HUES6 (cell line): ENCODE measurements around the gene PDZK1.
"Not testable (repeated sequence)": the region's sequence is repeated elsewhere in the genome, so short reads cannot be mapped to it uniquely, and the experiment has no call there.

ENCODE experiments used
- H3K27ac ChIP-seq: 2 replicates; pipeline ENCODE4 v1.7.0; 2013; ENCODE audit warnings: low read depth, mild to moderate bottlenecking, low read length, inconsistent platforms
- H3K27me3 ChIP-seq: 2 replicates; pipeline ENCODE4 v1.6.1; 2013; ENCODE audit warnings: low read length; ENCODE audit not compliant: control insufficient read depth, insufficient read depth
- H3K36me3 ChIP-seq: 2 replicates; pipeline ENCODE4 v1.6.1; 2013; ENCODE audit warnings: low read length; ENCODE audit not compliant: control insufficient read depth, insufficient read depth
- H3K4me1 ChIP-seq: 2 replicates; pipeline ENCODE4 v1.6.1; 2013; ENCODE audit warnings: low read length; ENCODE audit not compliant: control insufficient read depth, insufficient read depth
- H3K4me3 ChIP-seq: 2 replicates; pipeline ENCODE4 v1.5.1; 2013; ENCODE audit warnings: low read depth, low read length
- H3K9ac ChIP-seq: one replicate; pipeline ENCODE4 v1.6.1; 2013; ENCODE audit warnings: mild to moderate bottlenecking, low read length
- H3K9me3 ChIP-seq: 2 replicates; pipeline ENCODE4 v1.6.1; 2013; ENCODE audit warnings: low read depth, low read length; ENCODE audit not compliant: control insufficient read depth, insufficient read depth

The PDZK1 gene

GRCh38 chr1:145689922-145690321, 17.2 kb downstream of the PDZK1 start:
- no peak overlapping the region for H3K9ac ChIP-seq
- no peaks in the 10 kb centered on the region for H3K27me3 ChIP-seq
- H3K27ac ChIP-seq, result no peak overlapping the region
- no peak overlapping the region for H3K4me3 ChIP-seq
- H3K4me1 ChIP-seq, result peaks cover 6% of the 10 kb centered on the region; the same call in 1 of the 2 replicates
- H3K9me3 ChIP-seq, result no peaks in the 10 kb centered on the region
- H3K36me3 ChIP-seq, result no peaks in the 10 kb centered on the region

DNA sequence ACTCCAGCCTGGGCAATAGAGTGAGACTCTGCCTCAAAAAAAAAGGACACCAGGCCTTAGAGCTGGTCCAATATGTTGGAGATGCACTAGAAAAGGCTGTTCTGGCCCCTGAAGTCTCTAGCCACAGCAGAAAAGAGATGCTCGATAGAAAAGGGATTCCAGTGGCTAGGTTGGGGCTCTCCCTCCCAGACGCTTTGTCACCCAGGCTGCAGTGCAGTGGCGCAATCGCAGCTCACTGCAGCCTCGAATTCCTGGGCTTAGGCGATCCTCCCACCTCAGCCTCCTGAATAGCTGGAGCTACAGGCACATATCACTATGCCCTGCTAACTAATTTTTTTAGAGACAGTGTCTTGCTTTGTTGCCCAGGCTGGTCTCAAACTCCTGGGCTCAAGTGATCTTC, 18.2 kb downstream of the PDZK1 start:
- H3K4me1 ChIP-seq, result peaks cover 6% of the 10 kb centered on the region; the same call in 1 of the 2 replicates
- H3K27ac ChIP-seq, result no peak overlapping the region
- H3K9ac ChIP-seq, result no peak overlapping the region
- H3K4me3 ChIP-seq, result no peak overlapping the region
- H3K9me3 ChIP-seq, result no peaks in the 10 kb centered on the region
- no peaks in the 10 kb centered on the region for H3K27me3 ChIP-seq
- H3K36me3 ChIP-seq, result no peaks in the 10 kb centered on the region

DNA sequence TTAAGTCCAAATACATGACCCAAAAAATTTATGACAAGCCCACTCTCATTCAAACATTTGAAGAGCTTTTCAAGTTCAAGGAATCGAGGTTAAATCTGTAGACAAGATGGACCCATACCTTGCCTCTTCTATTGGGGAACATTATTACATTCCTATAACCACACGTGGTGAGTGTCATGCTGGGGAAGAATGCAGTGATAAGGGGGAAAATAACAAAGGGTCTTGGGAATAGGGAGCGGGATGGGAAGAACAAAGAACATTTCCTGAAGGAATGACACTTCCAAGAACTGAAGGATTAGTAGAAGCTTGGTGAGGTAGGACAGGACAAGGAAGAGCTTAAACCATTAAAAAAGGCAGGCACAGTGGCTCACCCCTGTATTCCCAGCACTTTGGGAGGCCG, 18.8 kb downstream of the PDZK1 start:
- Histone ChIP-seq H3K4me1 (peaks cover 6% of the 10 kb centered on the region; the same call in 1 of the 2 replicates), H3K4me3 (no peak overlapping the region), H3K9me3 (no peaks in the 10 kb centered on the region), H3K36me3 (no peaks in the 10 kb centered on the region), H3K9ac (no peak overlapping the region), H3K27ac (no peak overlapping the region), H3K27me3 (no peaks in the 10 kb centered on the region)

- not testable (repeated sequence) for H3K27me3 ChIP-seq, H3K27ac ChIP-seq, H3K9ac ChIP-seq, H3K4me1 ChIP-seq, H3K36me3 ChIP-seq, H3K4me3 ChIP-seq, H3K9me3 ChIP-seq
Observed at GRCh38 chr1:145686078-145686477, 21.1 kb downstream of the PDZK1 start.

DNA sequence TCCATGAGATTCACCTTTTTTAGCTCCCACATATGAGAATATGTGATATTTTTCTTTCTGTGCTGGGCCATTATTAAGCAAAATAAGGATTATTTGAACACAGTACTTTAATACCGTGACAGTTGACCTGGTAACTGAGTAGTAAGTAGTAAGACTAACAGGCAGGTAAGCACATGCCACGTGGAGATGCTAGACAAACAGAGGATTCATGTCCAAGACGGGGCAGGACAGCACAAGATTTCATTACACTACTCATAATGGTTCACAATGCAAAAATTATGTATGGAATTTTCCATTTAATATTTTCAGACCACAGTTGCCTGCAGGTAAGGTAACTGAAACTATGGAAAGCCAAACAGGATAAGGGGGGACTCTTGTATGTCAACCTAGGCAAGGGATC, 22.3 kb downstream of the PDZK1 start:
- H3K9me3 ChIP-seq, H3K9ac ChIP-seq, H3K36me3 ChIP-seq, H3K27me3 ChIP-seq, H3K4me1 ChIP-seq, H3K4me3 ChIP-seq, H3K27ac ChIP-seq: not testable (repeated sequence)

DNA sequence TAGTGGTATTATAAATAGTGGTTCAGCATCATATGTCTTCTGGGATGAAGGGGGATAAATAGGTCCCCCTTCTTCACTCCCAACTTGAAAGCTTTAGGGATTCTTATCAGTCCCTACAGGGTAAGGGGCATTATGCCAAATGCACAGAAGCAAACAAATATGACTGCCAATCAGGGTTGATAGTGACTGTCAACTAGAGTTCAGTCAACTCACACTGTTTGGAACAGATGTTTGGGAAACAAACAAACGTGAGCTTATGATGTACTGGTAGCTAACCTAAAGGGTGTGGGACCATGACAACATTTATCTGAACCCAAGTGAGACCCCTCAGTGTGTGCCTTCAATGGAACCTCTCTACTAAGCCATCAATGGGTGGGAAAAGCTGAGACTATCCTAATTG, 34.0 kb downstream of the PDZK1 start:
- H3K27ac ChIP-seq, H3K4me3 ChIP-seq: not testable (repeated sequence)

GRCh38 chr1:145670995-145671745, 36.0 kb downstream of the PDZK1 start:
- not testable (repeated sequence) for H3K4me3 ChIP-seq, H3K27me3 ChIP-seq, H3K9ac ChIP-seq, H3K27ac ChIP-seq, H3K36me3 ChIP-seq, H3K9me3 ChIP-seq, H3K4me1 ChIP-seq

More for the DNA sequence above, 34.0 kb downstream of the PDZK1 start:
- not testable (repeated sequence) for H3K9me3 ChIP-seq, H3K36me3 ChIP-seq, H3K9ac ChIP-seq, H3K4me1 ChIP-seq, H3K27me3 ChIP-seq

- not testable (repeated sequence) for H3K36me3 ChIP-seq, H3K9me3 ChIP-seq, H3K4me1 ChIP-seq, H3K9ac ChIP-seq, H3K27ac ChIP-seq, H3K4me3 ChIP-seq, H3K27me3 ChIP-seq
Observed at GRCh38 chr1:145665015-145665414, 42.2 kb downstream of the PDZK1 start.

DNA sequence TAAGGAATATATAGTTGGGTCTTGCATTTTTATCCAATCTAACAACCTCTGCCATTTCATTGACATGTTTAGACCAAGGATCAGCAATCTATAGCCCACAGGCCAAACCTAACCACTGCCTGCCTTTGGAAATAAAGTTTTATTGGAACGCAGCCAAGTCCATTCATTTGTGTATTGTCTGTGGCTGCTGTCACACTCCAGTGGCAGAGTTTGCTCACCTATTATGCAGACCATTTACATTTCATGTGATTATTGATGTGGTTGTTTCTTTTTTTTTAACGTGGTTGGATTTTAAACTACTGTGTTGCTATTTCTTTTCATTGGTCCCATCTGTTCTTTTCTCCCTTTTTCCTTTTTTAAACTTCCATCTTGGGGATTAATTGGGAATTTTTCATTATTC, 44.7 kb downstream of the PDZK1 start:
- H3K4me1 ChIP-seq, H3K4me3 ChIP-seq, H3K9me3 ChIP-seq, H3K36me3 ChIP-seq, H3K27me3 ChIP-seq, H3K27ac ChIP-seq, H3K9ac ChIP-seq: not testable (repeated sequence)

DNA sequence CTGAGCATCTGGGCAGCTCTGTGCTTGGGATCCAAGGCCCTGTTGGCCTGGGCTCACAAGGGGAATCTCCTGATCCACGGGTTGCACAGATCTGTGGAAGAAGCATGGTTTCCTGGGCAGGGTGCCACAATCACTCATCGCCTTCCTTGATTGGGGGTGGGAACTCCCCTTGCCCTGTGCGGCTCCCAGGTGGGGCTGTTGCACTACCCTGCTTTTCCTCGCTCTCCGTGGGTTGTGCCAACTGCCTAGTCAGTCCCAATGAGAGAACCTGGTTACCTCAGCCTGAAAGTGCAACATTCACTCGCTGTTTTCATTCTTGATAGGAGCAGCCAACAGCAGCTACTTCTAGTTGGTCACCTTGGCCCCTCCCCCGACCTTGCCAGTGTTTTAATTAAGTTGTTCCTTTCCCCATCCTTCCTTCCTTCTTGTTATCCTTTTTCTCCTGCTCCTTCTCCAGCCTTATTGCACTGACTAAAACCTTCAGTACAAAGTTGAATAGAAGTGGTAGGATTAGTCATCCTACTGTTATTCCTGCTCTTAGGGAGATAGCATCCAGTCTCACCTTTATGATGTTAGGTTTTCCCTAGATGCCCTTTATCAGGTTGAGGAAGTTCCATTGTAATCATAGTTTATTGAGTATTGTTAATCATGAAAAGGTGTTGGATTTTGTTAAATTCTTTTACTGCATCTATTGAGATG, 50.8 kb downstream of the PDZK1 start:
- not testable (repeated sequence) for H3K4me1 ChIP-seq, H3K4me3 ChIP-seq, H3K27me3 ChIP-seq, H3K27ac ChIP-seq, H3K36me3 ChIP-seq, H3K9me3 ChIP-seq, H3K9ac ChIP-seq

DNA sequence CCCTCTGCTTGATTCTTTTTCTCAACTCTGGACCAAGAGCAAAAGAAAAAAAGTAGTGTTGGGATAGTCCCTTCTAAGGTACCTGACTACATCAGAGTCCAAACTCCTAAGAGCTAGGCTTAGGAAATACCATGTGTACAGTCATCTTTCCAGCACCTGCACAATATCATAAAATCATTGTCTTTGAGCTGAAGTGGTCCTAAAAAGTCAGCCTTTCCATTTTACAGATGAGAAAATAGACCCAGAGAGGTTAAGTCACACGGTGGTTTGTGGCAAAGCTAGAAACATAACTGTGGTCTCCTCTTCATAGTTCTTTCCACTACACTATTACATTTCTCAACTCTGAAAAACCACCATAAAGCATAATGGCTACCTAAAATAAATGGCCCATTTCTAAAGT, 63.2 kb downstream of the PDZK1 start:
- not testable (repeated sequence) for H3K4me3 ChIP-seq, H3K9ac ChIP-seq, H3K4me1 ChIP-seq, H3K27me3 ChIP-seq, H3K36me3 ChIP-seq, H3K9me3 ChIP-seq, H3K27ac ChIP-seq
